Measurements from ENCODE around the gene TMSB15A. TPM values are rescaled to one million over a fixed set of nuclear protein-coding genes. Genes with fewer than 3 reads are reported as not detected.
A peak's percentile ranks its signal among the peaks of the same experiment; 100 is the strongest.

The TMSB15A gene
- total and polyA plus RNA-seq, 2 of the 8 experiments (the other 6 are each of a cell fraction or from before 2014, with no cell fraction given) = 87.6 to 189 TPM

GRCh38 chrX:102546828-102547493 lies 30.4 kb upstream of the TMSB15A start:
- DNase-seq (ENCODE audit: low read depth in 1 of 2, low spot score in 2 of 2) = peak in 1 of 2 experiments; percentile 43
- WGBS, 2 experiments (ENCODE audit: extremely low coverage in 1 of 2, insufficient coverage in 1 of 2, insufficient read length in 1 of 2, insufficient replicate concordance in 2 of 2, low coverage in 1 of 2, low lambda C conversion rate in 2 of 2, missing lambda C conversion rate in 1 of 2) = 94% methylated on average over 18 of the region's 35 CpGs; no CpG with 5 or more reads in 1 of the 2 experiments
- no peak overlapping the region for H3K9ac ChIP-seq (replicated peaks in 1 of 4; ENCODE audit: extremely low read depth in 1 of 4, low read depth in 3 of 4, low read length in 3 of 4)

More at GRCh38 chrX:102546828-102547493, 30.4 kb upstream of the TMSB15A start:
- Histone ChIP-seq H2BK15ac (ENCODE audit: low read length) (no peak overlapping the region), H3K23ac (ENCODE audit: insufficient read length) (no peak overlapping the region), H2BK120ac (replicated peaks; ENCODE audit: low read depth, low read length) (no peak overlapping the region), H3K4me3 (ENCODE audit: extremely low read depth in 1 of 4, insufficient read depth in 2 of 4, low read depth in 3 of 4, low read length in 4 of 4) (no peak overlapping the region; a peak in 1 of 8 replicates), H4K20me1 (replicated peaks in 1 of 2; ENCODE audit: control insufficient read depth in 1 of 2, insufficient read depth in 2 of 2, low read length in 2 of 2) (no peaks in the 10 kb centered on the region), H2AFZ (ENCODE audit: low read length) (no peak overlapping the region), H4K91ac (replicated peaks; ENCODE audit: insufficient read length, low read length) (no peak overlapping the region), H2BK12ac (ENCODE audit: low read depth, low read length) (no peak overlapping the region), H3K4me1 (replicated peaks in 1 of 4; ENCODE audit: control insufficient read depth in 3 of 4, insufficient read depth in 4 of 4, low read length in 3 of 4) (no peaks in the 10 kb centered on the region), H3K79me2 (ENCODE audit: control insufficient read depth in 1 of 2, insufficient read depth in 2 of 2, low read length in 2 of 2) (no peaks in the 10 kb centered on the region), H2BK20ac (ENCODE audit: low read length) (no peak overlapping the region), H3K9me3 (ENCODE audit: insufficient read depth in 2 of 2, low read depth in 1 of 2, low read length in 1 of 2) (no peaks in the 10 kb centered on the region; a peak in 1 of 4 replicates), H3K14ac (ENCODE audit: insufficient read length) (no peak overlapping the region), H3K18ac (ENCODE audit: extremely low read depth, low read length) (no peak overlapping the region), H3K4me2 (ENCODE audit: insufficient read depth in 1 of 2, low read depth in 2 of 2, low read length in 2 of 2) (no peak overlapping the region), H3K27me3 (replicated peaks in 1 of 4; ENCODE audit: control insufficient read depth in 3 of 4, extremely low read depth in 1 of 4, insufficient read depth in 3 of 4, low read length in 3 of 4) (no peaks in the 10 kb centered on the region), H3K4ac (replicated peaks; ENCODE audit: insufficient read length, low read depth, low read length) (no peak overlapping the region), H2BK5ac (ENCODE audit: low read depth, low read length) (no peak overlapping the region), H3K36me3 (ENCODE audit: control insufficient read depth in 2 of 4, insufficient read depth in 4 of 4, low read length in 3 of 4) (no peaks in the 10 kb centered on the region), H3K27ac (ENCODE audit: low read depth, low read length) (no peak overlapping the region), H3K56ac (replicated peaks; ENCODE audit: insufficient read length, low read depth, low read length) (no peak overlapping the region), H2AK5ac (ENCODE audit: low read depth, low read length) (no peak overlapping the region), H3K79me1 (ENCODE audit: low read depth, low read length) (no peaks in the 10 kb centered on the region), H3K23me2 (ENCODE audit: low read depth, low read length) (no peaks in the 10 kb centered on the region), H4K5ac (ENCODE audit: insufficient read length, low read depth, low read length) (no peak overlapping the region), H4K8ac (ENCODE audit: extremely low read depth, insufficient read depth, low read length) (no peak overlapping the region)
- ChIA-PET CTCF (ENCODE audit: partially characterized antibody) (no interaction called here), POLR2A (ENCODE audit: partially characterized antibody) (no interaction called here)
- no peak for FAIRE-seq
- TF ChIP-seq CTBP2 (IDR thresholded peaks at IDR 0.05; ENCODE audit: borderline replicate concordance, insufficient read depth, insufficient read length, low read length) (no peak), NANOG (IDR thresholded peaks at IDR 0.05; ENCODE audit: insufficient read depth, low read depth, low read length, poor library complexity, severe bottlenecking) (no peak), HDAC6 (IDR thresholded peaks at IDR 0.05; ENCODE audit: low read depth, low read length) (no peak), SP2 (IDR thresholded peaks at IDR 0.05; ENCODE audit: low read length) (no peak), TAF1 (IDR thresholded peaks at IDR 0.05; ENCODE audit: low read depth, low read length) (no peak), SP1 (IDR thresholded peaks at IDR 0.05; ENCODE audit: low read depth, low read length) (no peak)

Measured in H1 (cell line).